ENCODE measurements around the gene TFPI2.

The TFPI2 gene

GRCh38 chr7:93890464-93891068 lies at the start of gene TFPI2 (continued):
- TF ChIP-seq ZNF560 (tag by site-specific recombination; IDR thresholded peaks at IDR 0.05; ENCODE audit: borderline replicate concordance) (no peak), ZFHX2 (tag by site-specific recombination; conservative IDR thresholded peaks at IDR 0.05) (peak; percentile 80), GLI2 (tag by site-specific recombination; IDR thresholded peaks at IDR 0.05; ENCODE audit: borderline replicate concordance, low read depth) (no peak), SCRT2 (tag by site-specific recombination; IDR thresholded peaks at IDR 0.05) (peak; percentile 96), ZFP69B (tag by site-specific recombination; IDR thresholded peaks at IDR 0.05) (0 out of 2 replicates have a peak, but pooled peaks have one; percentile 59), ZBTB20 (tag by site-specific recombination; IDR thresholded peaks at IDR 0.05) (peak; percentile 90), ZNF629 (tag by site-specific recombination; IDR thresholded peaks at IDR 0.05) (0 out of 2 replicates have a peak, but pooled peaks have one; percentile 18), ZNF341 (tag by site-specific recombination; IDR thresholded peaks at IDR 0.05; ENCODE audit: low read depth) (peak; percentile 91), ZNF600 (tag by site-specific recombination; IDR thresholded peaks at IDR 0.05) (0 out of 2 replicates have a peak, but pooled peaks have one; percentile 16), ZXDB (tag by site-specific recombination; IDR thresholded peaks at IDR 0.05) (peak; percentile 75; the same call in 1 of the 2 replicates), ZNF692 (tag by site-specific recombination; IDR thresholded peaks at IDR 0.05) (peak; percentile 76), ZNF112 (tag by site-specific recombination; IDR thresholded peaks at IDR 0.05) (no peak), ZBTB8A (tag by site-specific recombination; IDR thresholded peaks at IDR 0.05) (peak; percentile 96), ZEB2 (tag by site-specific recombination; IDR thresholded peaks at IDR 0.05) (peak; percentile 65; the same call in 1 of the 2 replicates), ZBTB10 (tag by site-specific recombination; IDR thresholded peaks at IDR 0.05) (peak; percentile 55; the same call in 1 of the 2 replicates), HIC1 (tag by site-specific recombination; IDR thresholded peaks at IDR 0.05) (peak; percentile 55; the same call in 1 of the 2 replicates), ZNF335 (tag by site-specific recombination; conservative IDR thresholded peaks at IDR 0.05) (peak; percentile 96), KLF1 (tag by site-specific recombination; IDR thresholded peaks at IDR 0.05) (0 out of 2 replicates have a peak, but pooled peaks have one; percentile 14), ZIC2 (tag by site-specific recombination; IDR thresholded peaks at IDR 0.05) (peak; percentile 96), ZNF670 (tag by site-specific recombination; IDR thresholded peaks at IDR 0.05; ENCODE audit: low read depth) (no peak), ZSCAN23 (tag by site-specific recombination; IDR thresholded peaks at IDR 0.05) (0 out of 2 replicates have a peak, but pooled peaks have one; percentile 23), SCRT1 (tag by site-specific recombination; IDR thresholded peaks at IDR 0.05; ENCODE audit: borderline replicate concordance) (0 out of 2 replicates have a peak, but pooled peaks have one; percentile 32), PRDM1 (tag by site-specific recombination; IDR thresholded peaks at IDR 0.05) (peak; percentile 60), GLIS2 (tag by site-specific recombination; IDR thresholded peaks at IDR 0.05) (peak; percentile 97)
- TF ChIP-seq, protein P1, sequence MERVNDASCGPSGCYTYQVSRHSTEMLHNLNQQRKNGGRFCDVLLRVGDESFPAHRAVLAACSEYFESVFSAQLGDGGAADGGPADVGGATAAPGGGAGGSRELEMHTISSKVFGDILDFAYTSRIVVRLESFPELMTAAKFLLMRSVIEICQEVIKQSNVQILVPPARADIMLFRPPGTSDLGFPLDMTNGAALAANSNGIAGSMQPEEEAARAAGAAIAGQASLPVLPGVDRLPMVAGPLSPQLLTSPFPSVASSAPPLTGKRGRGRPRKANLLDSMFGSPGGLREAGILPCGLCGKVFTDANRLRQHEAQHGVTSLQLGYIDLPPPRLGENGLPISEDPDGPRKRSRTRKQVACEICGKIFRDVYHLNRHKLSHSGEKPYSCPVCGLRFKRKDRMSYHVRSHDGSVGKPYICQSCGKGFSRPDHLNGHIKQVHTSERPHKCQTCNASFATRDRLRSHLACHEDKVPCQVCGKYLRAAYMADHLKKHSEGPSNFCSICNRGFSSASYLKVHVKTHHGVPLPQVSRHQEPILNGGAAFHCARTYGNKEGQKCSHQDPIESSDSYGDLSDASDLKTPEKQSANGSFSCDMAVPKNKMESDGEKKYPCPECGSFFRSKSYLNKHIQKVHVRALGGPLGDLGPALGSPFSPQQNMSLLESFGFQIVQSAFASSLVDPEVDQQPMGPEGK (tag by site-specific recombination; IDR thresholded peaks at IDR 0.05): peak; percentile 89
- TF ChIP-seq, protein P2, sequence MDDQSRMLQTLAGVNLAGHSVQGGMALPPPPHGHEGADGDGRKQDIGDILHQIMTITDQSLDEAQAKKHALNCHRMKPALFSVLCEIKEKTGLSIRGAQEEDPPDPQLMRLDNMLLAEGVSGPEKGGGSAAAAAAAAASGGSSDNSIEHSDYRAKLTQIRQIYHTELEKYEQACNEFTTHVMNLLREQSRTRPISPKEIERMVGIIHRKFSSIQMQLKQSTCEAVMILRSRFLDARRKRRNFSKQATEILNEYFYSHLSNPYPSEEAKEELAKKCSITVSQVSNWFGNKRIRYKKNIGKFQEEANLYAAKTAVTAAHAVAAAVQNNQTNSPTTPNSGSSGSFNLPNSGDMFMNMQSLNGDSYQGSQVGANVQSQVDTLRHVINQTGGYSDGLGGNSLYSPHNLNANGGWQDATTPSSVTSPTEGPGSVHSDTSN (CRISPR knock-in tag; IDR thresholded peaks at IDR 0.05): no peak
- TF ChIP-seq, protein P3, sequence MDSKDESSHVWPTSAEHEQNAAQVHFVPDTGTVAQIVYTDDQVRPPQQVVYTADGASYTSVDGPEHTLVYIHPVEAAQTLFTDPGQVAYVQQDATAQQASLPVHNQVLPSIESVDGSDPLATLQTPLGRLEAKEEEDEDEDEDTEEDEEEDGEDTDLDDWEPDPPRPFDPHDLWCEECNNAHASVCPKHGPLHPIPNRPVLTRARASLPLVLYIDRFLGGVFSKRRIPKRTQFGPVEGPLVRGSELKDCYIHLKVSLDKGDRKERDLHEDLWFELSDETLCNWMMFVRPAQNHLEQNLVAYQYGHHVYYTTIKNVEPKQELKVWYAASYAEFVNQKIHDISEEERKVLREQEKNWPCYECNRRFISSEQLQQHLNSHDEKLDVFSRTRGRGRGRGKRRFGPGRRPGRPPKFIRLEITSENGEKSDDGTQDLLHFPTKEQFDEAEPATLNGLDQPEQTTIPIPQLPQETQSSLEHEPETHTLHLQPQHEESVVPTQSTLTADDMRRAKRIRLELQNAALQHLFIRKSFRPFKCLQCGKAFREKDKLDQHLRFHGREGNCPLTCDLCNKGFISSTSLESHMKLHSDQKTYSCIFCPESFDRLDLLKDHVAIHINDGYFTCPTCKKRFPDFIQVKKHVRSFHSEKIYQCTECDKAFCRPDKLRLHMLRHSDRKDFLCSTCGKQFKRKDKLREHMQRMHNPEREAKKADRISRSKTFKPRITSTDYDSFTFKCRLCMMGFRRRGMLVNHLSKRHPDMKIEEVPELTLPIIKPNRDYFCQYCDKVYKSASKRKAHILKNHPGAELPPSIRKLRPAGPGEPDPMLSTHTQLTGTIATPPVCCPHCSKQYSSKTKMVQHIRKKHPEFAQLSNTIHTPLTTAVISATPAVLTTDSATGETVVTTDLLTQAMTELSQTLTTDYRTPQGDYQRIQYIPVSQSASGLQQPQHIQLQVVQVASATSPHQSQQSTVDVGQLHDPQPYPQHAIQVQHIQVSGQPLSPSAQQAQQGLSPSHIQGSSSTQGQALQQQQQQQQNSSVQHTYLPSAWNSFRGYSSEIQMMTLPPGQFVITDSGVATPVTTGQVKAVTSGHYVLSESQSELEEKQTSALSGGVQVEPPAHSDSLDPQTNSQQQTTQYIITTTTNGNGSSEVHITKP (tag by site-specific recombination; IDR thresholded peaks at IDR 0.05): peak; percentile 94

Data from HEK293 (cell line).